ENCODE measurements around the gene CNOT6L.
A peak's percentile ranks its signal among the peaks of the same experiment; 100 is the strongest.

Gene CNOT6L

DNA sequence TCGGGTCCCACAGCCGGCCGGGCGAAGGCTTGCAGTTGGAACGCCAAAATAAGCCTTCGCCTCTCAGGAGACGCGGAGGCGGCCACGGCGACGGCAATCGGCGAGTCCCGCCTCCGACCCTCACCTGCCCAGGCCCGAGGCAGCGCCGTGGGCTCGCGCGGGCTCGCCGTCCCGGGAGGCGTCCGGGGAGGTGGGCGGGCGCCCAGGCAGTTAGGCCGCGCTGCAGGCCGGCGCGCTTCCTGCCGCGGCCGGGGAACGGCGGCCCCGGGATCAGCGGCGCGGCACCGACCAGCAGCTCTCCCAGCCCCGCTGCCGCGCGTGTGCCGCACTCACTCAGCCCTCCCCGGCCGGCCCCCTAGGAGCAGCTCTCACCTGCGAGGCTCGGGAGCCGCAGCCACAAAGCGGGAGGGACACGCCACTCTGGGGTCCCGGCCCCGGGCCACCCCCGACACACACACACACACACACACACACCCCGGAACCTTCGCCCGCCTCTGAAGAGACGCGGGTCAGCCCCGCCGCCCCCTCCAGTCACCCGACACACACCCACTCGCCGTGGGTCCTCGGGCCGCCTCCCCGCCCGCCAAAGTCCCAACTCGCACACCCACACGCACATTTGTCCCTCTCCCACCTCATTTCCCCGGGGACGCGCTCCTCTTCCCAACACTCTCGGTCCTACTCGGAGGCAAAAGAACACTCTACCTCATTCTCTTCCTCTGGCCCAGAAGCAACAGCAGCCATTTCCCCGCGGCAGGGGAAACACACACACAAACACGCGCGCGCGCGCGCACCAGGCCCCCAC, at the start of gene CNOT6L:
TSS of gene CNOT6L (minus strand) at position 767 of the 802 bp plus-strand sequence. CDS start at position 707, 60 bp downstream.
- peak; percentile 23 for DNase-seq

GRCh38 chr4:77865259-77865658, 46.1 kb upstream of the CNOT6L start:
- no peak for DNase-seq

GRCh38 chr4:77863341-77863740, 44.2 kb upstream of the CNOT6L start:
- DNase-seq: peak; percentile 0

GRCh38 chr4:77862478-77863216, 43.5 kb upstream of the CNOT6L start, which contains the start of gene MRPL1:
Gene MRPL1, plus strand, starts transcription at chr4:77862830. Its CDS starts 19 bp downstream, at chr4:77862849.
- DNase-seq: peak; percentile 85

- DNase-seq: no peak
Observed at GRCh38 chr4:77861495-77861894, 42.3 kb upstream of the CNOT6L start.

- no peak for DNase-seq
Observed at GRCh38 chr4:77859256-77859655, 40.1 kb upstream of the CNOT6L start.

- DNase-seq: no peak
Observed at GRCh38 chr4:77856152-77856551, 37.0 kb upstream of the CNOT6L start.

DNA sequence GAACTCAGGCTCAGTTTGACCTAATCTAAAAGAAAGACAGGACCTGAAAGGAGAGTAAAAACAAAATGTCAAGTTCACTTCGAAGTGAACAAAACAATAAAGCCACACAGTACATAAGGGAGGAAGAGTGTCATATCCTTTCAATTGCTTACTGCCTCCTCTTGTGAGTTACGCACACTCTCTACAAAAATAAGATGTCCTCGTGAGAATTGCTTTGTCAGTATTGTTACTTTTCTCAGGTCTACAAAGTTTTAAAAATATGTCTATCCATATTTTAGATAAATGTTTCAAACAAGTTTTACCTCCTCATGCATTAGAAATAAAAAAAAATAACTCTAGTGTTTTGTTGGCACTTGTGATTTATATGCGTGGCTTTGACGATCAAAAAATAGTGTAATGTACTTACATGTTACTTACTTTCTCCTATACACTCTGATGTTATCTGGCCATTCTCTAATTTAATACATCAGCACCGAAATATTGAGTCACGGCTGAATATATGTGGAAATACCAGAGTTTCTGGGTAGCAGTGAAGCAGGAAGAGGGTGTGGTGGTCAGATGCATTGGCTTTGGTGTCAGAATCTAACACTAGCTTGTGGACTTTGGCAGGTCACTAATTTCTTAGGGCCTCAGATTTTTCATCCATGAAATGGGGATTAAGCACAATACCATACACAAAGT, 35.4 kb upstream of the CNOT6L start:
- DNase-seq: no peak

DNA sequence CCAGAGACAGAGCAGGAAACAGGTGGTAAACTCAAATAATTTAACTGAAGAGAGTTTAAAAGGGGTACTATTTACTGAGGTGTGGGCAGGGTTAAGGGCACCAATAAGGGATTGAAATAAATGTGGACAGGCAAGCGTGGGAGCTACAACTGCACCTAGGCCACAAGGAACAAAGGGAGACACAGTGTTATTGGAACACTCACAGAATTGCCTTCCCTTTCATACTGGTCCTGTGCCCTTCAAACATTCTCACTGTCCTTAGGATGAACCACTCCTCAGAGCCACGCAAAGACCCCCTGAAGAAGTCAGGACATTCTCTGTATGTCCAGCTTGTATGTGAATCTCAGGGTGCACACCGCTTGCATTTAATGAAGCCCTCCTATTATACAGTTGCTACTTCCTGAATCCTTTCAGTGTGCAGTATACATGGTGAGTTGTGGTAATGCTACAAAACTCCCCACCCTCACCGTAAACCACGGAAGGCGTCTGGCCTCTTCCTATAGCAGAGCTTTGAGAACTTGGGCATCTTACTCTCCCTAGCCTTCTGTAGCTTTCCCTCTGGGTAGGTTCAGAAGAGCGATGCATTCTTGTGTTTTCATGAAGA, 33.8 kb upstream of the CNOT6L start:
- no peak for DNase-seq

DNA sequence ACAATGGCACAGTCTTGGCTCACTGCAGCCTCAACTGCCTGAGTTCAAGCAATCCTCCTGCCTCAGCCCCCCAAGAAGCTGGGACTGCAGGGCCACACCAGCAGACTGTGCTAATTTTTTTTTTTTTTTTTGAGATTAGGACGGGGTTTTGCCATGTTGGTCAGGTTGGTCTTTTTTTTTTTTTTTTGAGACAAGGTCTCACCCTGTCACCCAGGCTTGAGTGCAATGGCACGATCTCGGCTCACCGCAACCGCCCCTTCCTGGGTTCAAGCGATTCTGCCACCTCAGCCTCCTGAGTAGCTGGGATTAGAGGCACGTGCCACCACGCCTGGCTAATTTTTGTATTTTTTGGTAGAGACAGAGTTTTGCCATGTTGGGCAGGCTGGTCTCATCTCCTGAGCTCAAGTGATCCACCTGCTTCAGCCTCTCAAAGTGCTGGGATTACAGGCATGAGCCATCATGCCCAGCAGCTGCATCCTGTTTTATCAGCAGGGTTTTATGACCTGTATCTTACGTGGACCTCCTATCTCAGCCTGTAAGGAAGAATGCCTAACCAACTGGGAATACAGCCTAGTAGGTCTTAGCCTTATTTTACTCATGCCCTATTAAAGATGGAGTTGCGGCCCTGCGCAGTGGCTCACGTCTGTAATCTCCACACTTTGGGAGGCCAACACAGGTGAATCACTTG, 30.3 kb upstream of the CNOT6L start:
- no peak for DNase-seq

DNA sequence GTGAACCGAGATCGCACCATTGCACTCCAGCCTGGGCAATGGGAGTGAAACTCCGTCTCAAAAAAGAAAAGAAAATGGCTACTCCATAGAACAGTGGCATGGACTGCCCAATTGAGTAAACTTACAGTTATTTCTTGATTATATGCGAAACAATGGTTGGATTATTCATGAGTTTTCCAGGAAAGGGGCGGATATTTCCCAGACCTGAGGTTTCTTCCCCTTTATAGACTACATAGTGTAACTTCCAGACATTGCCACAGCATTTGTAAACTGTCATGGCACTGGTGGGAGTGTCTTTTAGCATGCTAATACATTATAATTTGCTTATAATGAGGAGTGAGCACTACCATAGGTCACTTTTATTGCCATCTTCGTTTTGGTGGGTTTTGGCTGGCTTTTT, 29.3 kb upstream of the CNOT6L start:
- DNase-seq: no peak

DNA sequence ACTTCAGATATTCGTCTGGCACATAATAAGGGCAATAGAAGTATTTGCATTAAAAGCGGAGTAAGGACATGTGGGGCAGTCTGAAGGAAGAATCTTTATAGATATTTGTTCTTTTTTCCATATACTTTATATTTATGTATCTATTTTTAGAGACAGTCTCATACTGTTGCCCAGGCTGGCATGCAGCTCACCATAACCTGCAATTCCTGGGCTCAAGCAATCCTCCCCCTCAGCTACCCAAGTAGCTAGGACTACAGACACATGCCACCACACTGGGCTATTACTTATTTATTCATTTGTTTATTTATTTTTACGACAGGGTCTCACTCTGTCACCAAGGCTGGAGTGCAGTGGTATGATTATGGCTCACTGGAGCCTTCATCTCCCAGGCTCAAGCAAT, 26.8 kb upstream of the CNOT6L start:
- no peak for DNase-seq

GRCh38 chr4:77845400-77845799, 26.2 kb upstream of the CNOT6L start:
- DNase-seq: no peak

- no peak for DNase-seq
Observed at GRCh38 chr4:77844363-77844762, 25.2 kb upstream of the CNOT6L start.

DNA sequence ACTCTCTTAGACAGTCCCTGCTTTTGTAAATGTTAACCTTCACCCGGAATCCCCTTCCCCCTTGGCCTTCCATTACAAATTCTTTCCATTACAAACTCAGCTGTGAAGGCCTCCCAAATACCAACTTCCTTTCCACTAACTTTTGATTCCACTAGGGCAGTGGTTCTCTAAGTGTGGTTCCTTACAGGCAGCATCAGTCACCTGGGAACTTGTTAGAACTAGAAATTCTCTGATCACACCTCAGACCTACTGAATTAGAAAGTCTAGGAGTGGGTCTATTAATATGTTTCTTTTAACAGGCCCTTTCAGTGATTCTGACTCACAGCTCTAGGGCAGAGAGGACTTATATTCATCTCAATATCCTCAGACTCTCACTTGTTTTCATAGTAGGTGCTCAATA, 24.5 kb upstream of the CNOT6L start:
- no peak for DNase-seq

DNA sequence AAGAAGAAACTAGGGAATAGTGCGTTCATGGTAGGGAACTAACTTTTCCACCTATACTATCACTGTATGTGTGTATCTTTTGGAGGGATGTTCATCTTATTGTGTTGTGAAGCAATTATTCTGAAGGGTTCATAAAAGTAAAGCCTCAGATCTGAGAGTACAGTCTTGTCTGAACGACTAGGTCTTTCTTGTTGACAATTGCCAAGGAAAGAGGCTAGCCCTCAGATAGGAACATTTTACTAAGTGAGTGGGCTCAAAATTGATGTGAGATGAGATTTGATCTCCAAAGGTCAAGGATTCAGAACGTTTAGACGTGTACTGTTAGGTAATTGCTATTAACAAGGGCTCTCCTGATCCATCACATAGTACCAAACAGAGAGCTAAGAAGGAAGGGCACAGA, 15.2 kb upstream of the CNOT6L start:
- DNase-seq: no peak

DNA sequence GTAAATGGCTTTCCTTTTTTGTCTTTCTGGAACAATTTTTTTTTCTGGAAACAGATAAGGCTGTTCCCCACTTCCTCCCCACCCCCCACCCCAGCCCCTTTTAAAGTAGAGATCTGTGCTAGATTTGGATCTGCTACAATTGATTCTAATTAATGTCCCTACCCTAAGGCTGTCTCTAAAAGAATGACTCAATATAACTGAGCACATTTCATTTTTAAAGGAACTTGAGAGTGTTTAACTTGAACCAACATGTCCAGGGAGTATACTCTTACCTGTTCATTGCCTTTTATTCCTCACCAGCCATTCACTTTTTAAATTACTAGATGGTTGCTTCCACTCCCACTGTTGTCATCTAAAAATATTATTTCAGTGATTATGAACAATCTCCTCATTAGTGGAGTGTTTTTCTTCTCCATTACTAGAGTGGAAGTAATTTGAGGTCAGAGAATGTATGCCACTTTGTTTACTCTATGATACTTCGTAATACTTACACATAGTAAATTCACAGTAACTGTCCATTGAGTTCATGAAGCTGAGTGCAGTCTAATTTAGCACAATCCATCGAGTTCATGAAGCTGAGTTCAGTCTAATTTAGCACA, 14.1 kb upstream of the CNOT6L start:
- DNase-seq: no peak

- DNase-seq: no peak
Observed at GRCh38 chr4:77827343-77827742, 8.2 kb upstream of the CNOT6L start.

DNA sequence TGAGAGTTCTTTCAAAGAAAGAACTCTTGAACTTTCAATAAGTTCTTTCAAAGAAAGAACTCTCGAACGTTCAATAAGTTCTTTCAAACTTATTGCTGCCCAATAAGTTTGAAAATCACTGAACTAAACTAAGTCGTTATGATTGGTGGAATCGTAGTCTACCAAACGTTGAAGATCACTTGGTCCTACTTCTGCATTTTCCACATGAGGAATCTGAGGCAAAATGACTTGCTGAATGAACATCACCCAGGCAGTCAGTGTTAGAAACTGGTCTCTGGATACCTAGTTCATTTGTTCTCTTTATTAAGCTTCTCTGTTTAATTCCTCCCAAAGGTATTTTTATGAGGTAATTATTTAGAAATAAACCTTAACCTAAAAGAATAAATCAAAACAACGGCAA, 7.1 kb upstream of the CNOT6L start:
- DNase-seq: no peak

DNA sequence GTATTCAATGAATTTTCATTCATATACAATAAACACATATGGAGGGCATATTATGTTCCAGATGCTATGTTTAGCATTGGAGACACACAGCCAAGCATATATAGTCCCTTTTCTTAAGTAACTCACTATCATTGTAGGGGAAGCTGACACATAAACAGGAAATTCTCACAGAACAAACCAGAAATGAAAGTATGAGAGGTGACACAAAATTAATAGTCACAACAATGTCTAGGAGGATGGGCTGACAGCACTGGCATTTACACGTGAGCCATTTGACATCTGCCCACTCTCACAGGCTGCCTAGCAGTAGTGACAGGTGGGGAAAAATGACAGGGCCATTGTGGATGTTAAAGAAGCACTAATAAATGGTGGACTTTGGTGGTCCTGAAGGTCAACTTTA, 2.6 kb upstream of the CNOT6L start:
- no peak for DNase-seq

- no peak for DNase-seq
Observed at GRCh38 chr4:77820649-77821561, 1.7 kb upstream of the CNOT6L start.

Measured in NCI-H2171 (cell line).